ENCODE data around the gene TYSND1. TPM values are rescaled to one million over a fixed set of nuclear protein-coding genes. Genes with fewer than 3 reads are reported as not detected.
"Not testable (repeated sequence)": the region's sequence is repeated elsewhere in the genome, so short reads cannot be mapped to it uniquely, and the experiment has no call there.

TYSND1 gene
- polyA plus RNA-seq, 3 donors: 8.6 to 11.2 (median 11.2) TPM

- intact Hi-C loops (cut with micrococcal nuclease): no loop called here
- Mint-ChIP-seq H3K9me3 (no peaks in the 10 kb centered on the region), H3K27me3 (ENCODE audit: low read depth in 3 of 3) (no peaks in the 10 kb centered on the region), H3K27ac (no peak overlapping the region), H3K4me1 (peaks cover 38% of the 10 kb centered on the region), H3K4me3 (no peak overlapping the region), H3K36me3 (peaks cover 58 to 73% of the 10 kb centered on the region in 2 donors)
- Histone ChIP-seq H3K27me3 (ENCODE audit: control insufficient read depth in 2 of 2, insufficient read depth in 2 of 2, low read length in 2 of 2) (no peaks in the 10 kb centered on the region), H2AFZ (ENCODE audit: insufficient read depth, low read depth, low read length, poor library complexity, severe bottlenecking) (no peak overlapping the region), H3K36me3 (replicated peaks in 1 of 2; ENCODE audit: control insufficient read depth in 1 of 2, insufficient read depth in 2 of 2, low read length in 2 of 2) (peaks cover 56 to 65% of the 10 kb centered on the region in 2 donors), H3K27ac (ENCODE audit: low read depth in 1 of 2, low read length in 2 of 2) (no peak overlapping the region), H3K4me3 (replicated peaks in 1 of 3; ENCODE audit: low read depth in 2 of 3, low read length in 3 of 3) (no peak overlapping the region), H4K20me1 (ENCODE audit: insufficient read depth, low read length) (peaks cover 98% of the 10 kb centered on the region), H3K9ac (ENCODE audit: insufficient read depth, low read length, poor library complexity, severe bottlenecking) (no peak overlapping the region), H3K4me2 (replicated peaks; ENCODE audit: extremely low read depth, low read length, poor library complexity, severe bottlenecking) (no peak overlapping the region), H3K79me2 (ENCODE audit: insufficient read depth, low read length) (peaks cover 82% of the 10 kb centered on the region), H3K9me3 (replicated peaks in 1 of 2; ENCODE audit: control insufficient read depth in 1 of 2, insufficient read depth in 1 of 2, low read length in 2 of 2) (no peaks in the 10 kb centered on the region), H3K4me1 (ENCODE audit: control insufficient read depth in 1 of 2, insufficient read depth in 2 of 2, low read length in 2 of 2) (peaks cover 32 to 35% of the 10 kb centered on the region in 2 donors)
- no peak for TF ChIP-seq CTCF (IDR thresholded peaks at IDR 0.05)
- no peak for DNase-seq
- no CpG with 5 or more reads among the region's 1 CpG for WGBS (ENCODE audit: insufficient coverage)
Observed at GRCh38 chr10:70160798-70161197, 14.3 kb upstream of the TYSND1 start.

GRCh38 chr10:70159366-70159765, 12.9 kb upstream of the TYSND1 start:
- H3K9me3 ChIP-seq (replicated peaks in 1 of 2; ENCODE audit: control insufficient read depth in 1 of 2, insufficient read depth in 1 of 2, low read length in 2 of 2); H2AFZ ChIP-seq (ENCODE audit: insufficient read depth, low read depth, low read length, poor library complexity, severe bottlenecking); H3K9me3 Mint-ChIP-seq; H3K27me3 Mint-ChIP-seq (ENCODE audit: low read depth in 3 of 3); DNase-seq; H3K27ac Mint-ChIP-seq; H3K27me3 ChIP-seq (ENCODE audit: control insufficient read depth in 2 of 2, insufficient read depth in 2 of 2, low read length in 2 of 2); H3K4me2 ChIP-seq (replicated peaks; ENCODE audit: extremely low read depth, low read length, poor library complexity, severe bottlenecking); intact Hi-C loops (cut with micrococcal nuclease); H3K4me3 ChIP-seq (replicated peaks in 1 of 3; ENCODE audit: low read depth in 2 of 3, low read length in 3 of 3); H3K9ac ChIP-seq (ENCODE audit: insufficient read depth, low read length, poor library complexity, severe bottlenecking); H3K27ac ChIP-seq (ENCODE audit: low read depth in 1 of 2, low read length in 2 of 2); H3K4me3 Mint-ChIP-seq: not testable (repeated sequence)
- H3K4me1 Mint-ChIP-seq: peaks cover 28% of the 10 kb centered on the region
- Histone ChIP-seq H3K4me1 (ENCODE audit: control insufficient read depth in 1 of 2, insufficient read depth in 2 of 2, low read length in 2 of 2) (peaks cover 20 to 23% of the 10 kb centered on the region in 2 donors), H3K36me3 (replicated peaks in 1 of 2; ENCODE audit: control insufficient read depth in 1 of 2, insufficient read depth in 2 of 2, low read length in 2 of 2) (peaks cover 67 to 76% of the 10 kb centered on the region in 2 donors), H3K79me2 (ENCODE audit: insufficient read depth, low read length) (peaks cover 67% of the 10 kb centered on the region), H4K20me1 (ENCODE audit: insufficient read depth, low read length) (peaks cover 98% of the 10 kb centered on the region)
- H3K36me3 Mint-ChIP-seq: peaks cover 66 to 80% of the 10 kb centered on the region in 2 donors
- no CpG with 5 or more reads among the region's 3 CpGs for WGBS (ENCODE audit: insufficient coverage)
